ENCODE results near the gene IGFL4. TPM values are rescaled to one million over a fixed set of nuclear protein-coding genes. Genes with fewer than 3 reads are reported as not detected.
A peak's percentile ranks its signal among the peaks of the same experiment; 100 is the strongest.

The IGFL4 gene
- polyA plus RNA-seq, 1 experiment: not detected

DNA sequence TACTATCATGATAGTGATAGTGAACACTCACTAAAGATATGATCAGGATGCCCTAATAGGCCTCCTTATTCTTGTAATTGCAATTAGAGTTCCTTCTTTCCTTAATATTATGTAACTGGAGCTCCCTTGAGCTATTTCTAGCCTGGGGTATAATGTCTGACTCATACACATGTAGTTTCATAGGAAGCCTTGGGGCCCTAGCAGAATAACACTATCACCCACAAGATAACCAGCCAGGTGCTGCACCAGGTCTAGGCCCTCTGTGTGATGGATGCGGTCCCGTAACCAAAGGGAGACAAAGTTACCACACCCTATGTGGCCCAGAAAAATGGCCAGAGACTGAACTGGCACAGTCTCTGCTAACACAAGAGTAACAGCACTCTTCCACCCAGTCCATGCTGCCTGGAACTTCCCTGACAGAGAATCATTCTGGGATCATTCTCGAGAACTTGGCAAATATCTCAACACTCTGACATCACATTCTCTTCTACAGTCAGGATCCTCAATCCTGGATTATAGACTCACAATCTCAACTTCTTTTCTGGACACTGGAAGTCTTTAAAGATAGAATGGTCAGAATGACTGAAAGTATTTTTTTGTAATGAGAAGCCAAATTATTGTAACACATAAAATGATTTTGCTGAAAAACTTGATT, 32.6 kb upstream of the IGFL4 start:
- H3K27ac ChIP-seq (ENCODE audit: low read depth, low read length): no peak overlapping the region
- ChIA-PET POLR2A (no interaction called here), CTCF (interaction anchor here (0.8 to 2.2 kb wide), 2 partner anchors 45 kb away, joined by 4 to 22 read pairs; no protein-coding TSS in a partner anchor)
- H3K9me3 ChIP-seq (ENCODE audit: control insufficient read depth, insufficient read depth, low read length): peaks cover 3% of the 10 kb centered on the region; the same call in 1 of the 2 replicates
- H3K27me3 ChIP-seq (ENCODE audit: control insufficient read depth, insufficient read depth, low read length): peaks cover 44% of the 10 kb centered on the region
- DNase-seq (ENCODE audit: low read depth, low spot score): no peak
- TF ChIP-seq, protein P1, sequence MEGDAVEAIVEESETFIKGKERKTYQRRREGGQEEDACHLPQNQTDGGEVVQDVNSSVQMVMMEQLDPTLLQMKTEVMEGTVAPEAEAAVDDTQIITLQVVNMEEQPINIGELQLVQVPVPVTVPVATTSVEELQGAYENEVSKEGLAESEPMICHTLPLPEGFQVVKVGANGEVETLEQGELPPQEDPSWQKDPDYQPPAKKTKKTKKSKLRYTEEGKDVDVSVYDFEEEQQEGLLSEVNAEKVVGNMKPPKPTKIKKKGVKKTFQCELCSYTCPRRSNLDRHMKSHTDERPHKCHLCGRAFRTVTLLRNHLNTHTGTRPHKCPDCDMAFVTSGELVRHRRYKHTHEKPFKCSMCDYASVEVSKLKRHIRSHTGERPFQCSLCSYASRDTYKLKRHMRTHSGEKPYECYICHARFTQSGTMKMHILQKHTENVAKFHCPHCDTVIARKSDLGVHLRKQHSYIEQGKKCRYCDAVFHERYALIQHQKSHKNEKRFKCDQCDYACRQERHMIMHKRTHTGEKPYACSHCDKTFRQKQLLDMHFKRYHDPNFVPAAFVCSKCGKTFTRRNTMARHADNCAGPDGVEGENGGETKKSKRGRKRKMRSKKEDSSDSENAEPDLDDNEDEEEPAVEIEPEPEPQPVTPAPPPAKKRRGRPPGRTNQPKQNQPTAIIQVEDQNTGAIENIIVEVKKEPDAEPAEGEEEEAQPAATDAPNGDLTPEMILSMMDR (IDR thresholded peaks at IDR 0.05; ENCODE audit: low read depth, low read length): no peak
- H3K4me3 ChIP-seq (ENCODE audit: low read depth, low read length): no peak overlapping the region

DNA sequence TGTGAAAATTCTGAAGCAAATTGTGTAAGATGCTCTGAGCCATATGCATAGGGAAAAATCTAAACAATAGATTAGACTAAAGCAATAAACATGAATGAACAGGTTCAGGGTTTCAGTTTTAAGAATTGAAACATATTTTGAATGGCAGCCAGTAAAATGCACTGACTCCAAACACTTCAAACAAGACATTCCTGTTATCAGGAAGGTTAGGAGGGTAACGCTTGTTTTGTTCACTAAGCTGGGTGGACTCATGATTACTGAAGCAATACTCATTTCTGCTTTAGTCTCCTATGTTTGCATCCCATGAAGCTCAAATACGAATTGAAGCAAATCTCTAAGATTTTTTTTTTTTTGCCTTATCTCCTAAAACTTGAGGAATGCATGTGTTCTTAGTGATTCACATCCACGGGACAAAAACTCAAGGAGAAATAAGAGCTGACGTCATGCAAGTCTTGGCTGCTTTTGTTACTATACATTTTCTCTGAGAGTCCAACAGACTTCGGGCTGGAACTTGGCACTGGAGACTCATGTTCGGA, 29.1 kb upstream of the IGFL4 start:
- H3K27ac ChIP-seq (ENCODE audit: low read depth, low read length): peak overlapping the region; percentile 57
- POLR2A ChIA-PET: no interaction called here

DNA sequence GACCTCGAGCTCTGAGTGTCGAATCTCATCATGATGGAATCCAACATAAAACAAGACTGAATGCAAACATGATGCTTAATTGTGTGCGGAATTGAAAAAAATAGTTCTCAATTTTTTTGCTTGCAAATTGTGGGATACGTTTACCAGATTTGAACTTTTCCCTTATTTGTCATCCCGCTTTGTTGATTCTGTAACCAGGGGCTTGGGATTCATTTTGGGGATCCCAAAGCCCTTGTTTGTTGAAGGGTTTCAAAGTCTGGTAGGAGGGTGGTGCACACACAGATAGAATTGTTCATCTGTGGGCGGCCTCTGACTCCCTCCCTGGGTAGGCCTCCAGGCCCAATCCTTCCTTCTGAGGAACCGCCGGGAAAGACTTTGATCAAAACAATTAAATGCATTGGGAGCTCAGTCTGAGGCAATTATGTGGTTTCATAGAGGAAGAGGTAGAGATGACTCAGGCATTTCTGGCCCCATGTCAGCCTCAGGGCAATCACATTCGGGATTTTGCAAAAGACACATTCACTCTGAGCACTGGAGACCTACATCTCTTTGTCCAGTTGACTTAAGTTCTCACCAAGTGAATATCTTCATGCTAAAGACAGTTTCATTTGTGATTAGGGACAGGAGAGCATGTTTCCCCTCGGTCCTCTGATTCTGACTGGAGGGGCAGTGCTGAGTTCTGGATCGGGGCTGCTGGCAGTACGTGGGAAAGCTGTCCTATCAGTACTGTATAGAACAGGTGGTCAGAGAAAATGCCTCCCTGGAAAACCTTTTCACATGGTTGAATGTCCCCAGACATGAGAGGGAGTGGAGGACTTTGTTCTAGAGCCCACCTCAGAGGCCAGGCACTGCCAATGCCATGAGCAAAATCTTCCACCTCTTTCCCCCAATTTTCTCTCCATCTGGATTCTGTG, 27.8 kb upstream of the IGFL4 start:
- CTCF ChIA-PET: interaction anchor here (1.1 to 1.4 kb wide), 2 partner anchors 8 to 9 kb away, joined by 3 to 4 read pairs; no protein-coding TSS in a partner anchor
- peak overlapping the region; percentile 39 for H3K27ac ChIP-seq (ENCODE audit: low read depth, low read length)

More for the DNA sequence above, 29.1 kb upstream of the IGFL4 start:
- TF ChIP-seq, protein P1 (IDR thresholded peaks at IDR 0.05; ENCODE audit: low read depth, low read length): no peak
- peak; percentile 74 for DNase-seq (ENCODE audit: low read depth, low spot score)
- Histone ChIP-seq H3K27me3 (ENCODE audit: control insufficient read depth, insufficient read depth, low read length) (peaks cover 38% of the 10 kb centered on the region), H3K9me3 (ENCODE audit: control insufficient read depth, insufficient read depth, low read length) (no peaks in the 10 kb centered on the region), H3K4me3 (ENCODE audit: low read depth, low read length) (no peak overlapping the region)
- CTCF ChIA-PET: interaction anchor here (1.6 to 2.9 kb wide), 3 partner anchors 10 to 41 kb away, joined by 5 to 29 read pairs (median 8); no protein-coding TSS in a partner anchor

DNA sequence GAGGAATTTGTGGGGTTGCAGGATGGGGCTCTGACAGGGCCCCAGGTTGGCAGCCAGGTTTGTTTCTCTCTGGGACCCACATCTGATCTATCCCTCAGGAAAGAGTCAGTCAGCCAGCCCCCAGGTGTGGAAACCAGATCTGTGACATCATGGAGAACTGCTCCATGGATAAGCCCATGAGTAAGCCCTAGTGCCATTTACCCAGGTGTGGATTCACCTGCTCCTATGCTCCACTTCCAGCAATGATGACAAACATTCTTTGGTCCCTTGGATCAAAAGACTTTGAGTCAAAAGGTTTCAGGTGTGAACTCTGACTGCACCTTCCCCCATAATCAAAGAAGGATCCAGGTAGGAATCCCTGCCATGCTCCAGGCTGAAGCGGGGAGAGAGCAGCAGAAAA, 26.9 kb upstream of the IGFL4 start:
- DNase-seq (ENCODE audit: low read depth, low spot score): no peak
- Histone ChIP-seq H3K27ac (ENCODE audit: low read depth, low read length) (no peak overlapping the region), H3K4me3 (ENCODE audit: low read depth, low read length) (no peak overlapping the region), H3K27me3 (ENCODE audit: control insufficient read depth, insufficient read depth, low read length) (peaks cover 35% of the 10 kb centered on the region), H3K9me3 (ENCODE audit: control insufficient read depth, insufficient read depth, low read length) (no peaks in the 10 kb centered on the region)
- ChIA-PET POLR2A (no interaction called here), CTCF (interaction anchor here (1.4 to 1.6 kb wide), 2 partner anchors 10 to 39 kb away, joined by 4 to 8 read pairs; no protein-coding TSS in a partner anchor)
- TF ChIP-seq, protein P1 (IDR thresholded peaks at IDR 0.05; ENCODE audit: low read depth, low read length): no peak

More for the DNA sequence above, 27.8 kb upstream of the IGFL4 start:
- POLR2A ChIA-PET: no interaction called here
- Histone ChIP-seq H3K27me3 (ENCODE audit: control insufficient read depth, insufficient read depth, low read length) (peaks cover 33% of the 10 kb centered on the region), H3K9me3 (ENCODE audit: control insufficient read depth, insufficient read depth, low read length) (no peaks in the 10 kb centered on the region), H3K4me3 (ENCODE audit: low read depth, low read length) (no peak overlapping the region)
- TF ChIP-seq, protein P1 (IDR thresholded peaks at IDR 0.05; ENCODE audit: low read depth, low read length): no peak
- peak; percentile 47 for DNase-seq (ENCODE audit: low read depth, low spot score)

Data from AG04450 (cell line).